ENCODE measurements around the gene CDC42BPA. TPM values are rescaled to one million over a fixed set of nuclear protein-coding genes. Genes with fewer than 3 reads are reported as not detected.

Gene CDC42BPA
- total RNA-seq, 1 experiment from 2014 or later = 48.6 TPM

- peak overlapping the region; percentile 79 for H3K27ac Mint-ChIP-seq (ENCODE audit: unreplicated experiment)
- DNase-seq = peak; percentile 9
- peak overlapping the region; percentile 10 for H3K4me3 Mint-ChIP-seq (ENCODE audit: low read depth, unreplicated experiment)
- intact Hi-C loops (cut with micrococcal nuclease; ENCODE audit: unreplicated experiment) = no loop called here
- peaks cover 45% of the 10 kb centered on the region for H3K4me1 Mint-ChIP-seq (ENCODE audit: low read depth, unreplicated experiment)
- BruUV-seq (replicated peaks) = no TSS peak
- H3K9me3 Mint-ChIP-seq (ENCODE audit: low read depth, unreplicated experiment) = no peaks in the 10 kb centered on the region
- no peaks in the 10 kb centered on the region for H3K27me3 Mint-ChIP-seq (ENCODE audit: unreplicated experiment)
- H3K36me3 Mint-ChIP-seq (ENCODE audit: insufficient read depth, unreplicated experiment) = peaks cover 19% of the 10 kb centered on the region
- no peak for TF ChIP-seq CTCF (IDR thresholded peaks at IDR 0.05; ENCODE audit: unreplicated experiment)
- CTCF ChIA-PET = no interaction called here
Measured at GRCh38 chr1:226945858-226946245, 372.4 kb downstream of the CDC42BPA start.

- Mint-ChIP-seq H3K4me1 (ENCODE audit: low read depth, unreplicated experiment) (peaks cover 45% of the 10 kb centered on the region), H3K36me3 (ENCODE audit: insufficient read depth, unreplicated experiment) (peaks cover 25% of the 10 kb centered on the region), H3K27me3 (ENCODE audit: unreplicated experiment) (no peaks in the 10 kb centered on the region), H3K27ac (ENCODE audit: unreplicated experiment) (peak overlapping the region; percentile 79), H3K4me3 (ENCODE audit: low read depth, unreplicated experiment) (peak overlapping the region; percentile 10), H3K9me3 (ENCODE audit: low read depth, unreplicated experiment) (no peaks in the 10 kb centered on the region)
- CTCF ChIA-PET = no interaction called here
- no TSS peak for BruUV-seq (replicated peaks)
- intact Hi-C loops (cut with micrococcal nuclease; ENCODE audit: unreplicated experiment) = no loop called here
- no peak for TF ChIP-seq CTCF (IDR thresholded peaks at IDR 0.05; ENCODE audit: unreplicated experiment)
- DNase-seq = peak; percentile 56
Measured at GRCh38 chr1:226945106-226945857, 373.0 kb downstream of the CDC42BPA start.

GRCh38 chr1:226943927-226944326 is 374.4 kb downstream of the CDC42BPA start:
- Mint-ChIP-seq H3K4me3 (ENCODE audit: low read depth, unreplicated experiment) (peak overlapping the region; percentile 10), H3K4me1 (ENCODE audit: low read depth, unreplicated experiment) (peaks cover 47% of the 10 kb centered on the region), H3K27ac (ENCODE audit: unreplicated experiment) (peak overlapping the region; percentile 79), H3K9me3 (ENCODE audit: low read depth, unreplicated experiment) (no peaks in the 10 kb centered on the region), H3K36me3 (ENCODE audit: insufficient read depth, unreplicated experiment) (peaks cover 39% of the 10 kb centered on the region), H3K27me3 (ENCODE audit: unreplicated experiment) (no peaks in the 10 kb centered on the region)
- TF ChIP-seq CTCF (IDR thresholded peaks at IDR 0.05; ENCODE audit: unreplicated experiment) = no peak
- CTCF ChIA-PET = no interaction called here
- BruUV-seq (replicated peaks) = no TSS peak
- no peak for DNase-seq
- intact Hi-C loops (cut with micrococcal nuclease; ENCODE audit: unreplicated experiment) = no loop called here

GRCh38 chr1:226943156-226943555 is 375.1 kb downstream of the CDC42BPA start:
- CTCF ChIA-PET = no interaction called here
- no peak overlapping the region for H3K4me3 Mint-ChIP-seq (ENCODE audit: low read depth, unreplicated experiment)
- H3K4me1 Mint-ChIP-seq (ENCODE audit: low read depth, unreplicated experiment) = peaks cover 53% of the 10 kb centered on the region
- intact Hi-C loops (cut with micrococcal nuclease; ENCODE audit: unreplicated experiment) = no loop called here
- no peaks in the 10 kb centered on the region for H3K27me3 Mint-ChIP-seq (ENCODE audit: unreplicated experiment)
- no peak for DNase-seq
- peak overlapping the region; percentile 79 for H3K27ac Mint-ChIP-seq (ENCODE audit: unreplicated experiment)
- H3K36me3 Mint-ChIP-seq (ENCODE audit: insufficient read depth, unreplicated experiment) = peaks cover 43% of the 10 kb centered on the region
- H3K9me3 Mint-ChIP-seq (ENCODE audit: low read depth, unreplicated experiment) = no peaks in the 10 kb centered on the region
- no TSS peak for BruUV-seq (replicated peaks)
- TF ChIP-seq CTCF (IDR thresholded peaks at IDR 0.05; ENCODE audit: unreplicated experiment) = no peak

Measured in Calu3 (cell line).